Cardiac muscle cell (in vitro differentiated cells and primary cell): ENCODE data around the gene CHAF1A. TPM values are rescaled to one million over a fixed set of nuclear protein-coding genes. Genes with fewer than 3 reads are reported as not detected.

Experiments
- DNase-seq, 2 donors: peaks; one replicate each; pipeline versions ENCODE4 v3.0.0 to v3.0.0-alpha.2; 2010 to 2017; ENCODE audit warnings: low read depth in 1 of 2, low spot score in 1 of 2
- H3K27ac ChIP-seq: fragments of 200-600 bp; sonication (generic); 2 replicates; pipeline ENCODE4 v1.5.1; 2016
- H3K27me3 ChIP-seq: fragments of 200-600 bp; sonication (generic); 2 replicates; pipeline ENCODE4 v1.6.0; 2016; ENCODE audit warnings: control low read depth
- H3K36me3 ChIP-seq: fragments of 200-600 bp; sonication (generic); 2 replicates; pipeline ENCODE4 v1.5.1; 2016; ENCODE audit warnings: control low read depth
- H3K4me1 ChIP-seq: fragments of 200-600 bp; sonication (generic); 2 replicates; pipeline ENCODE4 v1.8.1; 2017; ENCODE audit warnings: low read depth, mild to moderate bottlenecking, mixed run types
- H3K4me3 ChIP-seq: fragments of 200-600 bp; sonication (generic); 2 replicates; pipeline ENCODE4 v1.5.1; 2016; ENCODE audit warnings: mild to moderate bottlenecking
- H3K9me3 ChIP-seq: fragments of 200-600 bp; sonication (generic); 2 replicates; pipeline ENCODE4 v1.5.1; 2017; ENCODE audit warnings: low read depth, mild to moderate bottlenecking, control low read depth
- CTCF ChIP-seq: IDR thresholded peaks from 2 replicates; pipeline ENCODE4 v1.5.1; 2012; ENCODE audit warnings: low read depth, mild to moderate bottlenecking, low read length
- polyA plus RNA-seq: library from polyadenylated mRNA; unstranded; fragments of >200 nt; fragmentation: Nextera tagmentation; extraction: Ambion mirVana; gene quantifications from 2 replicates; pipeline ENCODE4 v1.2.1, GENCODE V29; 2016
- total RNA-seq: library from RNA; depleted of rRNA; stranded (reverse); fragments of >200 nt; gene quantifications from 2 replicates; pipeline ENCODE4 v1.2.3, GENCODE V29; 2016

CHAF1A gene
- total and polyA plus RNA-seq, 2 experiments from 2014 or later, result 15.3 to 38.9 TPM

DNA sequence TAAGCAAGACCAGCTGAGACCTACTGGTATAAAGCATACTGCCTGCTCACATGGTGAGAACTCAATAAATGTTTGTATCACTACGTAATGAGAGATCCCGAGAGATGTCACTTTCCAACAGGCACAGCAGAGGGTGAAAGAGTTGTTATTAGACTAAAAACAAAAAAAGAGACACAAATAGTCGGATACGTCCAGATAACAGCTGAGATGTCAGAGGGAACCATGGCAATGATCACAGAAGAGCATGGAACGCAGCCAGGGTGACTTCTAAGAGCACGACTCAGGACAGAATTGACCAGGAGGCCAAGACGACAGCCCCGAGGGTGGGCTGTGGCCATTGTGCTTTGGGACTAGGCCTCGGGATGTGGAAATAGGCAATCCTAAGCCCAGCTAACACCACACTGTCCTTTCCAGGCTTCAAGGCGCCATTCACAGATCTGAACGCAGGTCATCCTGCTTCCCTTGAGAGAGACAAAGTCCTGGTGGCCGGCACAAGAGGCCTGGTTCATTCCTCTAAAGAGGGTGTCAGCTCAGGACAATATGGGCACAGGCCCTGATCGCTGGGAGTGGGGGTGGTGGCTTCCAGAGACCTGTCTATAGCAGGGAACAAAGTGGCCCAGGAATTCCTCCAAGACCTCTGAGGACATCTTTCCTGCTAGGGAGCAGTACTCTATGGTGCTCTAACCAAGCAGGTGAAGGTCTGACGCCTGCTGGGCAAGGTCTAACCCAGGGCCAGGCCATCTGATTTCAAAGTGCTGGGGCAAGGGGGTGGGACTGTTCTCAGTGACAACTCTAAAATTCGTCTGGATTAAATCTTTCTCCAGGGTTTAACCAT, 5.3 kb upstream of the CHAF1A start:
- DNase-seq, result no peak
- peaks cover 21% of the 10 kb centered on the region for H3K4me1 ChIP-seq
- H3K9me3 ChIP-seq, result no peaks in the 10 kb centered on the region
- no peak overlapping the region for H3K4me3 ChIP-seq
- H3K36me3 ChIP-seq, result no peaks in the 10 kb centered on the region
- H3K27ac ChIP-seq, result peak overlapping the region; percentile 61
- H3K27me3 ChIP-seq, result no peaks in the 10 kb centered on the region
- no peak for TF ChIP-seq CTCF

GRCh38 chr19:4399812-4400134, 2.7 kb upstream of the CHAF1A start:
- no peak for TF ChIP-seq CTCF
- Histone ChIP-seq H3K4me1 (peaks cover 6% of the 10 kb centered on the region), H3K4me3 (peak overlapping the region; percentile 100), H3K9me3 (no peaks in the 10 kb centered on the region), H3K27me3 (no peaks in the 10 kb centered on the region), H3K36me3 (no peaks in the 10 kb centered on the region), H3K27ac (peak overlapping the region; percentile 95)
- DNase-seq, result peak; percentile 51 to 54

GRCh38 chr19:4400135-4400936, 2.1 kb upstream of the CHAF1A start, which contains the start of gene SH3GL1:
TSS of gene SH3GL1 (minus strand) at chr19:4400547. CDS start at chr19:4400368, 179 bp downstream.
- DNase-seq, result peak; percentile 96 to 97
- peak within 1 kb of the TSS; percentile 95 for H3K27ac ChIP-seq

GRCh38 chr19:4401769-4402170, 670 bp upstream of the CHAF1A start:
- Histone ChIP-seq H3K27me3 (no peaks in the 10 kb centered on the region), H3K4me1 (peaks cover 6% of the 10 kb centered on the region), H3K27ac (peak overlapping the region; percentile 63), H3K4me3 (peak overlapping the region; percentile 30), H3K9me3 (no peaks in the 10 kb centered on the region), H3K36me3 (no peaks in the 10 kb centered on the region)
- no peak for DNase-seq
- no peak for TF ChIP-seq CTCF

More at GRCh38 chr19:4400135-4400936, 2.1 kb upstream of the CHAF1A start, which contains the start of gene SH3GL1:
- peak within 1 kb of the TSS; percentile 100 for H3K4me3 ChIP-seq
- peak; percentile 89 for TF ChIP-seq CTCF
- H3K27me3 ChIP-seq, result no peaks in the 10 kb centered on the region
- no peaks in the 10 kb centered on the region for H3K9me3 ChIP-seq
- no peaks in the 10 kb centered on the region for H3K36me3 ChIP-seq
- H3K4me1 ChIP-seq, result peaks cover 6% of the 10 kb centered on the region

- H3K9me3 ChIP-seq, result no peaks in the 10 kb centered on the region
- H3K4me3 ChIP-seq, result peak overlapping the region; percentile 55
- H3K4me1 ChIP-seq, result peaks cover 6% of the 10 kb centered on the region
- DNase-seq, result no peak
- no peaks in the 10 kb centered on the region for H3K36me3 ChIP-seq
- H3K27me3 ChIP-seq, result no peaks in the 10 kb centered on the region
- no peak overlapping the region for H3K27ac ChIP-seq
- TF ChIP-seq CTCF, result no peak
Measured at GRCh38 chr19:4403005-4403761, 743 bp downstream of the CHAF1A start.
